T-helper 1 cell (primary cell): ENCODE data around the gene ACLY.
"Not testable (repeated sequence)": the region's sequence is repeated elsewhere in the genome, so short reads cannot be mapped to it uniquely, and the experiment has no call there.

ENCODE experiments used
- DNase-seq, 5 donors: peaks; one replicate each; pipeline ENCODE4 v3.0.0-alpha.2; 2012 to 2020

The ACLY gene

DNA sequence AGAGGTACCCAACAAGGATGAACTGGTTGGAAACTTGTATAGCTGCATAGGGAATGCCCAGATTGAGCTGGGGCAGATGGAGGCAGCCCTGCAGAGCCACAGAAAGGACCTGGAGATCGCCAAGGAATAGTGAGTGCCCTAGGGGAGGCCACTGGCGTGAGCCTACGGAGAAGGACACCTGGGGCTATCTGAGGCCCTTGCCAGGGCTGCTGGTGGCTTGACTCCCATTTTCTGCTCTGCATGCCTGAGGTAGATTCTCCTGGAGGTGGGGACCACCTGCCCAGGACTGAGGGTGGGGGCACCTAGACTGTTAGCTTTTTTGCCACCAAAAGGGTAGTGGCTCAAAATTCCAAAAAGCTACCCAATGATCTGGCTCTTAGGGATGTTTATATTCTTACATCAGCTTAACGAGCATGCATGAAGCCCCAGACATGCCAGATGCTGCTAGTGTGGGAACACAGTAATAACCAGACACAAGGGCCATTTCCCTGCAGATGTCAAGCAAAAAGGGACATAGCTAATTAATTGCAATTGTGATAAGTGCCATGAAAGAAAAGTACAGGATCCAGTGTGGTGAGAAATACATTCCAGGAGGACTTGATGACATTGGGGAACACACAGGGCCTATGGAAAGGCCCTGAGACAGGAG, 20.4 kb upstream of the ACLY start:
- no peak for DNase-seq

- DNase-seq, result no peak
Observed at GRCh38 chr17:41937970-41938954, 19.5 kb upstream of the ACLY start.

- DNase-seq, result no peak
Observed at GRCh38 chr17:41935641-41936040, 16.9 kb upstream of the ACLY start.

DNA sequence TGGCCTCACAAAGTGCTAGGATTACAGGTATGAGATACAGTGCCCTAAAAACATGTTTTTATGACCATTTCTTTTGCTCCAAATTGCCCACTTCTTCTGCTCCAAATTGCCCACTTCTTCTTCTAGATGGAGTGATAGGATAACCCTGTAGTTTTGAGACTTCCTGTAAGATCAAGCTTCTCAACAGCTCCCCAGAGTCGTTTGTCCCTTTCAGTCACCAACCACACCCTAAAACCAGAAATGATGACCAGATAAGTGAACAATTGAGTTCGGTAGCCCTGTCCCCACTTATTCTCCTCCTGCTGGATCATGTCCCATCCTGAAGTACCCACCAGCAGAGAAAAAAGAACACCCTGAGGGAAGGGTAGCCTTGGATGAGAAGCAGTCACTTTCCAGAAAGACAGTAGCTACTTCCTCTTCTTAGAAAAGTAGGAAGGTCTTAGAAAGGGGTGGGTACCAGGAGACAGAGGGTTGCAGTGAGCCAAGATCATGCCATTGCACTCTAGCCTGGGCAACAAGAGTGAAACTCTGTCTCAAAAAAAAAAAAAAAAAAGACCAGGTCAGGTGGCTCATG, 14.2 kb upstream of the ACLY start:
- DNase-seq, result peak in 1 of 5 donors; percentile 63

- not testable (repeated sequence) for DNase-seq
Observed at GRCh38 chr17:41931715-41932114, 13.0 kb upstream of the ACLY start.

DNA sequence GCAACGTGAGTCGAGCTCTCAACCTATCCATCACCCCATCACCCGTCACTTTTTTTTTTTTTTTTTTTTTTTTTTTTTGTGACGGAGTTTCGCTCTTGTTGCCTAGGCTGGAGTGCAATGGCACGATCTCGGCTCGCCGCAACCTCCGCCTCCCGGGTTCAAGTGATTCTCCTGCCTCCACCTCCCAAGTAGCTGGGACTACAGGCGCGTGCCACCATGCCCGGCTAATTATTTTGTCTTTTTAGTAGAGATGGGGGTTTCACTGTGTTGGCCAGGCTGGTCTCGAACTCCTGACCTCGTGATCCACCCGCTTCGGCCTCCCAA, 12.0 kb upstream of the ACLY start:
- DNase-seq, result not testable (repeated sequence)

- DNase-seq, result peak; percentile 92 to 96 (median 95)
Observed at GRCh38 chr17:41930009-41930832, 11.5 kb upstream of the ACLY start, which contains the start of gene ODAD4. TSS of gene ODAD4 (plus strand) at chr17:41930617. CDS start at chr17:41930724, 107 bp downstream.

DNA sequence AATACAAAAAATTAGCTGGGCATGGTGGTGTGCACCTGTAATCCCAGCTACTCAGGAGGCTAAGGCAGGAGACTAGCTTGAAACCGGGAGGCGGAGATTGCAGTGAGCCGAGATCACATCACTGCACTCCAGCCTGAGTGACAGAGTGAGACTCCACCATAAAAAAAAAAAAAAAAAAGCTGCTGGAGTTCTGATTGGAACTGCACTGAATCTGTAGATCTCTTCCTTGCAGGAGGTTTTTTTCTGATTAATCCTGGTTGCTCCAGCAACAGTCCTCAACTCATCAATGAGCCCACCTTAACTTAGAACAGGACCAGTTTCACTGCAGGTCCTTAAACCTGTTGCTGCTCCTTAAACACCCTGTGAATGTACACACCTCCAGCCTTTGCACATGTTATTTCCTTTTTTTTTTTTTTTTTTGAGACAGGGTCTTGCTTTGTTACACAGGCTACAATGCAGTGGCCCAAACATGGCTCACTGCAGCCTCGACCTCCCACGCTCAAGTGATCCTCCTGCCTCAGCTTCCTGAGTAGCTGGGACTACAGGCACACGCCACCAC, 10.0 kb upstream of the ACLY start:
- DNase-seq, result no peak

DNA sequence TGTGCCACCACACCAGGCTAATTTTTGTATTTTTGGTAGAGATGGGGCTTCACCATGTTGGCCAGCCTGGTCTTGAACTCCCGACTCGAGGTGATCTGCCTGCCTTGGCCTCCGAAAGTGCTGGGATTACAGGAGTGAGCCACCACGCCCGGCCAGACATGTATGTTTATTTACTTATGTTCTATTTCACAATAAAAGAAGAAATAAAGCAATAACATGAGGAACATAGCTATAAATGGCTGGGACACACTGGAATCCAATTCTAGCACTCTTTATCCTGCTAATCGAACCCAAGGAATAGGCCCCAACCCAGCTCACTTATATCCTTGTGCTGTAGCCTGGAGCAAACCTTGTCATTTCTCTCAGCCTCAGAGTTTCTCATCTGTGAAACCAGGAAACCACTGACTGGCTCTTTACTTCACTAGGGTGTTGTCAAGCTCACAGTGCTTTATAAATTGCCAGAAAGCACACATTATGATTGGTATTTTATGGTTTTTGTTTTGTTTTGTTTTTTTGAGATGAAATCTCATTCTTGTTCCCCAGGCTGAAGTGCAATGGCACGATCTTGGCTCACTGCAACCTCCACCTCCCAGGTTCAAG, 7.3 kb upstream of the ACLY start:
- DNase-seq, result no peak

- no peak for DNase-seq
Observed at GRCh38 chr17:41920580-41920955, 1.8 kb upstream of the ACLY start.

- DNase-seq, result no peak
Observed at GRCh38 chr17:41919840-41920579, 1.3 kb upstream of the ACLY start.

- DNase-seq, result peak in 1 of 5 donors; percentile 3
Observed at GRCh38 chr17:41919165-41919817, 540 bp upstream of the ACLY start.

DNA sequence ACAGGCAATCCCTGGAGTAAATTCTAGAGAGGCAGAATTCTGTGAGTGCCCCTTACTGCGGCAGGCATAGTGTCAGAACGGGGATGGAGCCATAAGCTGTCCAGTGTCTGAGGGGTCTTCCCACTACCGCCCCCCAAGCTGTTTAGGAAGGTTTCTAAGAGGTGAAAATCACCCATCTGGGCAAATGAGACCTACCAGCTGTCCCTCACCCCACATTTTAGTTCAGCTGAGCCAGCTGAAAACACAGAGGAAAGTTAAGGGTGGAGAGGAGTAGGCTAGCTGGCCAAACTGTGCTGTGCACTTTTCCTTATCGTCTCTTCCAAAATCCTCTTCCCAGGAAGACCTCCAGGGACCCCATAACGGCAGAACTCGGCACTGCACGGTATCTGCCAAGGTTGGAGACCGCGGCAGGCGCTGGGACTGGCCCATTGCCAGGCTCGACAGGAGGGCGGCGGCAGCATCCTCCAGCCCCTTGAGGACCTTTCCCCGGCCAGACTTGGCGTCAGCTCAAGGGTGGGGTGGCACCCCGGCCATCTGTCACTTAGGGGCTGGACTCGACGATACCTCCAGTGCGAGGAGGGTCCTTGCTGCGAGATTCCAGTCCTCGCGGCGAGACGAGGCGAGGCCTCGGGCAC, 955 bp downstream of the ACLY start:
- DNase-seq, result peak in 2 of 5 donors; percentile 26 to 39

GRCh38 chr17:41917192-41917591, 1.6 kb downstream of the ACLY start:
- no peak for DNase-seq

DNA sequence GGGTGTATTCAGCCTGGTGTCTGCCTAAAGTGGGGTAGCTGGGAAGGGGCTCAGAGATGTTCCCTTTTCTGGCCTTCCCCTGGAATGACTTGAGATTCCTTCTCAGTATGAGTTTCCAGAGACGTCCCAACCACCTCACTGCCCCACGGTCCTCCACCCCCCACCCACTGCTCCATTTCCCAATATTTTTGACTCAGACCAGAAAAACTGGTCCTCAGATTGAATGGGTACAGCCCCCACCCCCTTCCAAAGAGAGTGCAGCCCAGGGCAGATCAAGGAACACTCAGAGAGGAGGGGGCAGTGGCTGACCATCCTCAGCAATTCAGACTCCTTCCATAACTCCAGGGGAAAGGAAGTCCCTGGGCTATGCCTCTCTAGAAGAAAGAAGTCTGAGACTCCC, 3.2 kb downstream of the ACLY start:
- no peak for DNase-seq

GRCh38 chr17:41915020-41915419, 3.7 kb downstream of the ACLY start:
- no peak for DNase-seq

- DNase-seq, result no peak
Observed at GRCh38 chr17:41914358-41914766, 4.4 kb downstream of the ACLY start.

- DNase-seq, result no peak
Observed at GRCh38 chr17:41913798-41914197, 5.0 kb downstream of the ACLY start.

GRCh38 chr17:41912925-41913324, 5.8 kb downstream of the ACLY start:
- no peak for DNase-seq

DNA sequence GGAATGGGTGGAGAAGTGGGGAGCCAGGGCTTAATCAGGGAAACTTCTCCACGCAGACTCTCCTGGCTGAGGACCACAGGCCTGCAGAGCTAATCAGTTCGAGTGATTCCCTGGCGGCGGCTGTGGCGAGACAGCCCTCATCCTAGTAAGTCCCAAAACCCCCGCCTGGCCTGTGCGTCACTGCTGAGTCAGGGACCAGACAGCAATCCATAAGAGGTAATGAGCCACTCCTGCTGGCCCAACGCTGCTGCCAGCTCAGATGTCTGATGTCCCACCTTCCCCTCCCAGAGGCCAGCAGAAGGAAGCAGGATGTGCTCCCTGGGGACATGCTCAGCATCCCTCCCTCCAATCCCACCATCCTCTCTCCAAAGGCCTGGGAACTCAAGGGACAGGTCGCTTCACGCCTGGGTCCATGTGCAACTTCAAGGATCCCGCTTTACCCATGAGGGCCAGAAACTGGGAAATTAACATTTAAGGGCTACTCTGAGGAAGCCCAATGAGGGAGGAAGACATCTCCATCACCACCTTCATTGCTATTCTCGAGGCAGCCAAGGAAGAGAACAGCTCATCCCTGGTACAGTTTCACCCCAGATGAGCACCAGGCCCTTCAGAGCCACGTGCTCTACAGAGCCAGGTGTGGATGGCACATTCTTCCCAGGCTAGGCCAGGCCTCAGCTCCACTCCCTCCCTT, 7.9 kb downstream of the ACLY start:
- no peak for DNase-seq
